ENCODE results near the gene SSRP1.

The SSRP1 gene

DNA sequence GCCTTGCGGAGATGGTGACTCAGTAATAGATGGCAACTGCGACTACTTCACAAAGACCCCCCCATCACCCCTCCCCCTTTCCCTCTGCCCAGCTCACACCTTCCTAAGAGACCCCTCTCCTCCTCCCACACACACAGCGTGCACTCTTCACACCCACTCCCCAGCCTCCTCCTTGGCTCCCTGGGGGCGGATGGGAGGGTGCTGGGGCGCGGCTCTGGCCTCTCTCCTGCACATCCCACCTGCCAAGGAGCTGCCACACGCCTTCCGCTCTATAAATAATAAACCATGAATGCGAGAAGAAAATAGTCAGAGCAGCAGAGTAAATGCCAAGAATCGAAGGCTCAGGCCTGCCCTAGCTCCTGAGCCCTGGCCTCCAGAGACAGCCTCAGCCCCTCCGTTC, 7.0 kb upstream of the SSRP1 start:
- no peak overlapping the region for H3K9ac ChIP-seq (ENCODE audit: low read length)
- no peaks in the 10 kb centered on the region for H4K20me1 ChIP-seq (ENCODE audit: insufficient read depth, low read length)
- H2AFZ ChIP-seq (ENCODE audit: low read length): no peak overlapping the region

DNA sequence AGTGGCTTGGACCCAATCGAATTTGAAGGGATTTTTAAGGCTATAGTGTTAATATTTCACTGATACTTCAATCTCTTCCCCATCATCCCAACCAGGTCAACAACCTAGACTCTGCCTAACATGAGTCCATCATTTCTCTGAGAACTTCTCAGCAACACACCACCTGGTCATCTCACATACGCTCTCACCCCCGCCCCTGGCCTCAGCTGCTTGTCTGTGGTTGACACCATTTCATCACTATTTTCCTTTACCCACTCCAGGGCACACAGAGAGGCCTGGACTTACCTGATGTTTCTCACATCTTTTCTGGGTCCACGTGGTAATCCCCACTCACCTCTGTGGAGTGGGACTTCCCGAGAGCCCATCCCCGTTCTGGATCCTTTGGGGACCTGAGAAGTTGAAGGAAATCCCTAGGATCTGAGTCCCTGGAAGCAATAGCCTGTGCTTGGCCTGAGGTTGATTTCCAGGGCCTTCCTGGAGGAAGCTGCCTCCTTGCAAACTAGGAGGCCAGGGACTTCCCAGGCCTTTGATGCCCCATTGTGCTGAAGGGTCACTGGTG, 5.6 kb upstream of the SSRP1 start:
- no peak overlapping the region for H3K9ac ChIP-seq (ENCODE audit: low read length)
- H3K4me3 ChIP-seq (ENCODE audit: low read length): no peak overlapping the region
- no peaks in the 10 kb centered on the region for H3K36me3 ChIP-seq (replicated peaks; ENCODE audit: insufficient read depth, low read length)
- 0 out of 2 replicates have a peak, but pooled peaks cover 3% of the 10 kb centered on the region for H3K27me3 ChIP-seq (replicated peaks; ENCODE audit: insufficient read depth, low read length)
- H3K27ac ChIP-seq (ENCODE audit: low read length): no peak overlapping the region
- no peak for DNase-seq
- no peak overlapping the region for H3K4me2 ChIP-seq (ENCODE audit: low read depth, low read length)
- H4K20me1 ChIP-seq (ENCODE audit: insufficient read depth, low read length): no peaks in the 10 kb centered on the region
- no peaks in the 10 kb centered on the region for H3K4me1 ChIP-seq (ENCODE audit: low read length)
- no peak overlapping the region for H2AFZ ChIP-seq (ENCODE audit: low read length)
- no peaks in the 10 kb centered on the region for H3K9me3 ChIP-seq (replicated peaks; ENCODE audit: insufficient read depth, low read length)
- no peaks in the 10 kb centered on the region for H3F3A ChIP-seq (ENCODE audit: insufficient read depth, low read length)
- no peaks in the 10 kb centered on the region for H3K79me2 ChIP-seq (ENCODE audit: low read length)
- no peaks in the 10 kb centered on the region for H3K9me2 ChIP-seq (replicated peaks; ENCODE audit: insufficient read depth, low read length)
- TF ChIP-seq, protein P1, sequence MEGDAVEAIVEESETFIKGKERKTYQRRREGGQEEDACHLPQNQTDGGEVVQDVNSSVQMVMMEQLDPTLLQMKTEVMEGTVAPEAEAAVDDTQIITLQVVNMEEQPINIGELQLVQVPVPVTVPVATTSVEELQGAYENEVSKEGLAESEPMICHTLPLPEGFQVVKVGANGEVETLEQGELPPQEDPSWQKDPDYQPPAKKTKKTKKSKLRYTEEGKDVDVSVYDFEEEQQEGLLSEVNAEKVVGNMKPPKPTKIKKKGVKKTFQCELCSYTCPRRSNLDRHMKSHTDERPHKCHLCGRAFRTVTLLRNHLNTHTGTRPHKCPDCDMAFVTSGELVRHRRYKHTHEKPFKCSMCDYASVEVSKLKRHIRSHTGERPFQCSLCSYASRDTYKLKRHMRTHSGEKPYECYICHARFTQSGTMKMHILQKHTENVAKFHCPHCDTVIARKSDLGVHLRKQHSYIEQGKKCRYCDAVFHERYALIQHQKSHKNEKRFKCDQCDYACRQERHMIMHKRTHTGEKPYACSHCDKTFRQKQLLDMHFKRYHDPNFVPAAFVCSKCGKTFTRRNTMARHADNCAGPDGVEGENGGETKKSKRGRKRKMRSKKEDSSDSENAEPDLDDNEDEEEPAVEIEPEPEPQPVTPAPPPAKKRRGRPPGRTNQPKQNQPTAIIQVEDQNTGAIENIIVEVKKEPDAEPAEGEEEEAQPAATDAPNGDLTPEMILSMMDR (IDR thresholded peaks at IDR 0.05; ENCODE audit: low read length): no peak
- TF ChIP-seq EZH2 (optimal IDR thresholded peaks at IDR 0.05; ENCODE audit: low read depth, low read length) (no peak), EZH2phosphoT487 (IDR thresholded peaks at IDR 0.05; ENCODE audit: low read length) (no peak)

More for the DNA sequence above, 7.0 kb upstream of the SSRP1 start:
- Histone ChIP-seq H3K27ac (ENCODE audit: low read length) (no peak overlapping the region), H3K9me3 (replicated peaks; ENCODE audit: insufficient read depth, low read length) (no peaks in the 10 kb centered on the region), H3F3A (ENCODE audit: insufficient read depth, low read length) (no peaks in the 10 kb centered on the region), H3K79me2 (ENCODE audit: low read length) (no peaks in the 10 kb centered on the region), H3K27me3 (replicated peaks; ENCODE audit: insufficient read depth, low read length) (0 out of 2 replicates have a peak, but pooled peaks cover 3% of the 10 kb centered on the region), H3K4me1 (ENCODE audit: low read length) (no peaks in the 10 kb centered on the region), H3K36me3 (replicated peaks; ENCODE audit: insufficient read depth, low read length) (no peaks in the 10 kb centered on the region), H3K4me2 (ENCODE audit: low read depth, low read length) (no peak overlapping the region), H3K9me2 (replicated peaks; ENCODE audit: insufficient read depth, low read length) (no peaks in the 10 kb centered on the region), H3K4me3 (ENCODE audit: low read length) (no peak overlapping the region)
- TF ChIP-seq EZH2phosphoT487 (IDR thresholded peaks at IDR 0.05; ENCODE audit: low read length) (no peak), EZH2 (optimal IDR thresholded peaks at IDR 0.05; ENCODE audit: low read depth, low read length) (no peak)
- TF ChIP-seq, protein P1 (IDR thresholded peaks at IDR 0.05; ENCODE audit: low read length): no peak
- DNase-seq: no peak

DNA sequence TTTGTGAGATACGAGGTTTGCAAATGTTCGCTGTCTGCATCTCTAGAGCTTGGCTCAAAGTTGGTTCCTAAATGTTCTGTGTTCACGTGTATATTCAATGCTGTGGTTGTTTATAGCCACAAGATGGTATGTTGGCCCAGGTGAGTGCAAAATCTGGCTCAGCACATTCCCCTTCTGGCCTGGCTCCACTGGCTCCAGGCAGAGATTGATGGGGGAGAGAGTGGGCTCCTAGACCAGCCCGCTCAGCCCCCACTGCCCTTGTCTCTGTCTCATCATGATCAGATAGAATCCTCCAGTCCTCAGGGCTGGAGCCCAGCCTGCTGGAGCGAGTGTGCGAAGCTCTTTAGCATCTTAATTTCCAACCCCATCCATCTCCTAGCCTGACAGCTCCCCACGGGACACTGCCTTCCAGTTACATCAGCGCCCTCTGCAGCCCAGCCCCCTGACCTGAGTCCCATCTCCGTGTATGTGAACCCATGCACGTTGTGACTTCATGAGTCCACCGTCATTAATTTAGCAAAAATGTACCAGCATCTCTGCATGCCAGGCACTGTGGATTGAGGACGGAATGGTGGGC, 4.4 kb upstream of the SSRP1 start:
- no peaks in the 10 kb centered on the region for H3K9me3 ChIP-seq (replicated peaks; ENCODE audit: insufficient read depth, low read length)
- H4K20me1 ChIP-seq (ENCODE audit: insufficient read depth, low read length): no peaks in the 10 kb centered on the region
- no peak overlapping the region for H3K27ac ChIP-seq (ENCODE audit: low read length)
- H3K4me2 ChIP-seq (ENCODE audit: low read depth, low read length): no peak overlapping the region
- no peak for DNase-seq
- no peak for TF ChIP-seq EZH2phosphoT487 (IDR thresholded peaks at IDR 0.05; ENCODE audit: low read length)
- no peak overlapping the region for H3K4me3 ChIP-seq (ENCODE audit: low read length)
- H3K9ac ChIP-seq (ENCODE audit: low read length): no peak overlapping the region
- no peaks in the 10 kb centered on the region for H3F3A ChIP-seq (ENCODE audit: insufficient read depth, low read length)
- H2AFZ ChIP-seq (ENCODE audit: low read length): no peak overlapping the region
- H3K36me3 ChIP-seq (replicated peaks; ENCODE audit: insufficient read depth, low read length): no peaks in the 10 kb centered on the region
- H3K4me1 ChIP-seq (ENCODE audit: low read length): peaks cover 3% of the 10 kb centered on the region; the same call in 1 of the 2 replicates
- H3K9me2 ChIP-seq (replicated peaks; ENCODE audit: insufficient read depth, low read length): no peaks in the 10 kb centered on the region
- H3K79me2 ChIP-seq (ENCODE audit: low read length): peaks cover 10% of the 10 kb centered on the region
- H3K27me3 ChIP-seq (replicated peaks; ENCODE audit: insufficient read depth, low read length): 0 out of 2 replicates have a peak, but pooled peaks cover 3% of the 10 kb centered on the region

DNA sequence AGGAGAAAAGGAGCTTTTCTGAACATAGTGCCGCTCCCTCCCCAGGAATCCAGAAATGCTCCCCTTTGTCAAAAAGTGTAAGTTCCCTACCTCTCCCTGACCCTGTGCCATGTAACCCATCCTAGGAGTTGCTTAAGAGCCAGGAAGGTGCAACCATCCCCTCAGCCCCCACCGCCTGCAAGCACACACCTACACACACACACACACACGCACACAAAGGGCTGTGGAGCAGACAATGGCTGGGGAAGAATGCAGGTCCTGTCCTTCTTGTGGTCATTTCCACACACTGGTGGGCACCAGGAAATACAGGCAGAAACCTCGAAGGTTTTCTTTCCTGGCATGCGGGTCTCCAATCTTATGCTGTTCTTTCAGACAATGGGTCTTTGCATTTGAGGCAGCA, 3.6 kb upstream of the SSRP1 start:
- Histone ChIP-seq H3K36me3 (replicated peaks; ENCODE audit: insufficient read depth, low read length) (no peaks in the 10 kb centered on the region), H3K9me3 (replicated peaks; ENCODE audit: insufficient read depth, low read length) (no peaks in the 10 kb centered on the region), H4K20me1 (ENCODE audit: insufficient read depth, low read length) (no peaks in the 10 kb centered on the region), H3K27me3 (replicated peaks; ENCODE audit: insufficient read depth, low read length) (0 out of 2 replicates have a peak, but pooled peaks cover 3% of the 10 kb centered on the region), H3K9me2 (replicated peaks; ENCODE audit: insufficient read depth, low read length) (no peaks in the 10 kb centered on the region), H3K79me2 (ENCODE audit: low read length) (peaks cover 18% of the 10 kb centered on the region), H3K9ac (ENCODE audit: low read length) (no peak overlapping the region), H3F3A (ENCODE audit: insufficient read depth, low read length) (no peaks in the 10 kb centered on the region), H2AFZ (ENCODE audit: low read length) (no peak overlapping the region), H3K4me2 (ENCODE audit: low read depth, low read length) (no peak overlapping the region), H3K4me1 (ENCODE audit: low read length) (peaks cover 8% of the 10 kb centered on the region), H3K4me3 (ENCODE audit: low read length) (no peak overlapping the region), H3K27ac (ENCODE audit: low read length) (no peak overlapping the region)
- DNase-seq: no peak
- TF ChIP-seq EZH2 (optimal IDR thresholded peaks at IDR 0.05; ENCODE audit: low read depth, low read length) (no peak), EZH2phosphoT487 (IDR thresholded peaks at IDR 0.05; ENCODE audit: low read length) (no peak)
- TF ChIP-seq, protein P1 (IDR thresholded peaks at IDR 0.05; ENCODE audit: low read length): no peak

All from MM.1S (cell line).